Measurements from ENCODE around the gene RAB3IL1.

RAB3IL1 gene

DNA sequence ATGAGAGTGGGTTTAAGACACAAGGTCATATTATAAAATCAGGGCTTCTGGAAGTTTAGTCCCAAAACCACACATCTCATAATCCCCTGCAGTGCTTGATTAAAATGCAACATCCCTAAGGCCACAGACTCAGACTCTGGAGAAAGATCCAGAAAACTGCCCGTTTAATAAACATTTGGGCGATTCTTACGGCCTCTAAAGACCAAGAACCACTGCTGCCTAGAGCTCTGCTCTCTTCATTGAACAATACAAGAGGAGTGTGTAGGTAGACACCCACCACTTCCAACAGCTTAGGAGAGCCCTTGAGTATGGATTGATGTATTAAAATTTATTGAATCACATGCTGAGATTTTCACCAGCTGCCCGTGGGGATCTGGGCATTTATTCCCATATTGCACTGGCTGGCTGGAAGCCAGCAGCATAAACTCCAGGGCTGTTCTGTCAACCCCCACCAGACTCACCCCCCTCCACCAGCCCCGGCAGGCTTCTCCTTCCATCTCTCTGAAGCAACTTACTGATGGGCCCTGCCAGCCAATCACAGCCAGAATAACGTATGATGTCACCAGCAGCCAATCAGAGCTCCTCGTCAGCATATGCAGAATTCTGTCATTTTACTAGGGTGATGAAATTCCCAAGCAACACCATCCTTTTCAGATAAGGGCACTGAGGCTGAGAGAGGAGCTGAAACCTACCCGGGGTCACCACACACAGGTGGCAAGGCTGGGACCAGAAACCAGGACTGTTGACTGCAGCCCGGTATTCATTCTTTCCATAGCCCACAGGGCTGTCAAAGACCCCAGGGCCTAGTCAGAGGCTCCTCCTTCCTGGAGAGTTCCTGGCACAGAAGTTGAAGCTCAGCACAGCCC, 32.0 kb upstream of the RAB3IL1 start (continued):
- TF ChIP-seq YY2 (tag by site-specific recombination; IDR thresholded peaks at IDR 0.05): no peak
- no peak for TF ChIP-seq GLI2 (tag by site-specific recombination; IDR thresholded peaks at IDR 0.05; ENCODE audit: borderline replicate concordance, low read depth)
- no peak for TF ChIP-seq ZNF707 (tag by site-specific recombination; IDR thresholded peaks at IDR 0.05)
- no peak for TF ChIP-seq ZNF112 (tag by site-specific recombination; IDR thresholded peaks at IDR 0.05)
- TF ChIP-seq, protein P1, sequence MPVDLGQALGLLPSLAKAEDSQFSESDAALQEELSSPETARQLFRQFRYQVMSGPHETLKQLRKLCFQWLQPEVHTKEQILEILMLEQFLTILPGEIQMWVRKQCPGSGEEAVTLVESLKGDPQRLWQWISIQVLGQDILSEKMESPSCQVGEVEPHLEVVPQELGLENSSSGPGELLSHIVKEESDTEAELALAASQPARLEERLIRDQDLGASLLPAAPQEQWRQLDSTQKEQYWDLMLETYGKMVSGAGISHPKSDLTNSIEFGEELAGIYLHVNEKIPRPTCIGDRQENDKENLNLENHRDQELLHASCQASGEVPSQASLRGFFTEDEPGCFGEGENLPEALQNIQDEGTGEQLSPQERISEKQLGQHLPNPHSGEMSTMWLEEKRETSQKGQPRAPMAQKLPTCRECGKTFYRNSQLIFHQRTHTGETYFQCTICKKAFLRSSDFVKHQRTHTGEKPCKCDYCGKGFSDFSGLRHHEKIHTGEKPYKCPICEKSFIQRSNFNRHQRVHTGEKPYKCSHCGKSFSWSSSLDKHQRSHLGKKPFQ (tag by site-specific recombination; IDR thresholded peaks at IDR 0.05): no peak
- no peak for TF ChIP-seq ZNF654 (tag by site-specific recombination; IDR thresholded peaks at IDR 0.05; ENCODE audit: low read depth)
- no peak for TF ChIP-seq ZNF26 (tag by site-specific recombination; IDR thresholded peaks at IDR 0.05)
- TF ChIP-seq OVOL3 (tag by site-specific recombination; IDR thresholded peaks at IDR 0.05): no peak
- TF ChIP-seq ZBTB20 (tag by site-specific recombination; IDR thresholded peaks at IDR 0.05): no peak
- TF ChIP-seq, protein P2, sequence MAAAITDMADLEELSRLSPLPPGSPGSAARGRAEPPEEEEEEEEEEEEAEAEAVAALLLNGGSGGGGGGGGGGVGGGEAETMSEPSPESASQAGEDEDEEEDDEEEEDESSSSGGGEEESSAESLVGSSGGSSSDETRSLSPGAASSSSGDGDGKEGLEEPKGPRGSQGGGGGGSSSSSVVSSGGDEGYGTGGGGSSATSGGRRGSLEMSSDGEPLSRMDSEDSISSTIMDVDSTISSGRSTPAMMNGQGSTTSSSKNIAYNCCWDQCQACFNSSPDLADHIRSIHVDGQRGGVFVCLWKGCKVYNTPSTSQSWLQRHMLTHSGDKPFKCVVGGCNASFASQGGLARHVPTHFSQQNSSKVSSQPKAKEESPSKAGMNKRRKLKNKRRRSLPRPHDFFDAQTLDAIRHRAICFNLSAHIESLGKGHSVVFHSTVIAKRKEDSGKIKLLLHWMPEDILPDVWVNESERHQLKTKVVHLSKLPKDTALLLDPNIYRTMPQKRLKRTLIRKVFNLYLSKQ (tag by site-specific recombination; IDR thresholded peaks at IDR 0.05; ENCODE audit: borderline replicate concordance): no peak
- no peak for TF ChIP-seq ZNF37A (tag by site-specific recombination; IDR thresholded peaks at IDR 0.05)
- no peak for TF ChIP-seq GFI1B (tag by site-specific recombination; IDR thresholded peaks at IDR 0.05)
- TF ChIP-seq ZBTB49 (tag by site-specific recombination; IDR thresholded peaks at IDR 0.05; ENCODE audit: low read depth): no peak
- TF ChIP-seq ZEB2 (tag by site-specific recombination; IDR thresholded peaks at IDR 0.05): peak; percentile 83
- no peak for TF ChIP-seq ZNF664 (tag by site-specific recombination; IDR thresholded peaks at IDR 0.05)
- peak; percentile 43; the same call in 1 of the 2 replicates for TF ChIP-seq SCRT1 (tag by site-specific recombination; IDR thresholded peaks at IDR 0.05; ENCODE audit: borderline replicate concordance)
- no peak for TF ChIP-seq ZNF155 (tag by site-specific recombination; IDR thresholded peaks at IDR 0.05)
- no peak for TF ChIP-seq ZFP37 (tag by site-specific recombination; IDR thresholded peaks at IDR 0.05)
- TF ChIP-seq ZNF239 (tag by site-specific recombination; IDR thresholded peaks at IDR 0.05): no peak
- no peak for TF ChIP-seq ZNF488 (tag by site-specific recombination; IDR thresholded peaks at IDR 0.05)
- no peak for TF ChIP-seq ZNF148 (tag by site-specific recombination; IDR thresholded peaks at IDR 0.05; ENCODE audit: borderline replicate concordance)
- TF ChIP-seq, protein P3, sequence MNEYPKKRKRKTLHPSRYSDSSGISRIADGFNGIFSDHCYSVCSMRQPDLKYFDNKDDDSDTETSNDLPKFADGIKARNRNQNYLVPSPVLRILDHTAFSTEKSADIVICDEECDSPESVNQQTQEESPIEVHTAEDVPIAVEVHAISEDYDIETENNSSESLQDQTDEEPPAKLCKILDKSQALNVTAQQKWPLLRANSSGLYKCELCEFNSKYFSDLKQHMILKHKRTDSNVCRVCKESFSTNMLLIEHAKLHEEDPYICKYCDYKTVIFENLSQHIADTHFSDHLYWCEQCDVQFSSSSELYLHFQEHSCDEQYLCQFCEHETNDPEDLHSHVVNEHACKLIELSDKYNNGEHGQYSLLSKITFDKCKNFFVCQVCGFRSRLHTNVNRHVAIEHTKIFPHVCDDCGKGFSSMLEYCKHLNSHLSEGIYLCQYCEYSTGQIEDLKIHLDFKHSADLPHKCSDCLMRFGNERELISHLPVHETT (tag by site-specific recombination; IDR thresholded peaks at IDR 0.05): no peak
- TF ChIP-seq ZNF292 (tag by site-specific recombination; IDR thresholded peaks at IDR 0.05; ENCODE audit: borderline replicate concordance, low read depth): no peak
- no peak for TF ChIP-seq ZNF747 (tag by site-specific recombination; IDR thresholded peaks at IDR 0.05)
- TF ChIP-seq ZNF24 (tag by site-specific recombination; IDR thresholded peaks at IDR 0.05): 0 out of 2 replicates have a peak, but pooled peaks have one; percentile 39
